CD4-positive, alpha-beta T cell treated with Interleukin-6 at 100 ng/mL for 8 hours (primary cell): ENCODE measurements around the gene B9D1.

Experiments used
- DNase-seq: peaks from one replicate; pipeline ENCODE4 v3.0.0-alpha.2; 2020; ENCODE audit warnings: mixed read lengths, low spot score

Gene B9D1

GRCh38 chr17:19319771-19320505 lies 42.6 kb downstream of the B9D1 start:
- no peak for DNase-seq

GRCh38 chr17:19318611-19319010 lies 43.9 kb downstream of the B9D1 start:
- DNase-seq: no peak

GRCh38 chr17:19317359-19318095 lies 45.0 kb downstream of the B9D1 start:
- DNase-seq: no peak

GRCh38 chr17:19316761-19317358 lies 45.7 kb downstream of the B9D1 start:
- DNase-seq: no peak

- DNase-seq: no peak
These were observed 47.4 kb downstream of the B9D1 start for GRCh38 chr17:19315104-19315503.

- DNase-seq: no peak
These were observed 48.5 kb downstream of the B9D1 start for GRCh38 chr17:19313746-19314651.

- DNase-seq: no peak
These were observed 49.3 kb downstream of the B9D1 start for GRCh38 chr17:19313066-19313745.

GRCh38 chr17:19312406-19312805 lies 50.1 kb downstream of the B9D1 start:
- DNase-seq: no peak

GRCh38 chr17:19311421-19312215 lies 50.9 kb downstream of the B9D1 start:
- no peak for DNase-seq

- DNase-seq: no peak
These were observed 51.5 kb downstream of the B9D1 start for GRCh38 chr17:19311016-19311415.

GRCh38 chr17:19310151-19310550 lies 52.4 kb downstream of the B9D1 start:
- no peak for DNase-seq

GRCh38 chr17:19309701-19310100 lies 52.8 kb downstream of the B9D1 start:
- DNase-seq: no peak

GRCh38 chr17:19308398-19308797 lies 54.1 kb downstream of the B9D1 start:
- no peak for DNase-seq

- no peak for DNase-seq
These were observed 55.0 kb downstream of the B9D1 start for GRCh38 chr17:19307521-19307920.

GRCh38 chr17:19306160-19307111 lies 56.1 kb downstream of the B9D1 start:
- DNase-seq: peak; percentile 47

GRCh38 chr17:19305761-19306159 lies 56.8 kb downstream of the B9D1 start:
- DNase-seq: no peak

GRCh38 chr17:19305256-19305655 lies 57.3 kb downstream of the B9D1 start:
- DNase-seq: no peak

- no peak for DNase-seq
These were observed 57.8 kb downstream of the B9D1 start for GRCh38 chr17:19304751-19305150.

GRCh38 chr17:19304209-19304608 lies 58.3 kb downstream of the B9D1 start:
- no peak for DNase-seq

- no peak for DNase-seq
These were observed 59.2 kb downstream of the B9D1 start for GRCh38 chr17:19303367-19303776.
